Measurements from ENCODE around the gene C17orf78. TPM values are rescaled to one million over a fixed set of nuclear protein-coding genes. Genes with fewer than 3 reads are reported as not detected.

The C17orf78 gene
- total RNA-seq (2021; fragmentation: NEBNext Ultra II Directional; extraction: Animal tissue kit (Norgen Biotek cat#: 25700)), result not detected
- long read RNA-seq, result 0 reads

- Mint-ChIP-seq H3K36me3 (ENCODE audit: low read depth) (no peaks in the 10 kb centered on the region), H3K9me3 (no peaks in the 10 kb centered on the region), H3K4me3 (no peak within 1 kb of the TSS), H3K27ac (no peak within 1 kb of the TSS), H3K27me3 (ENCODE audit: insufficient read depth) (no peaks in the 10 kb centered on the region; the same call in 1 of the 2 replicates), H3K4me1 (ENCODE audit: low read depth) (peaks cover 5% of the 10 kb centered on the region)
- TF ChIP-seq CTCF (IDR thresholded peaks at IDR 0.05), result no peak
- DNase-seq, result no peak
Measured at GRCh38 chr17:37375706-37376105, at the start of gene C17orf78. Gene C17orf78 (plus strand): TSS chr17:37375985. CDS start chr17:37376093, 108 bp downstream.

DNA sequence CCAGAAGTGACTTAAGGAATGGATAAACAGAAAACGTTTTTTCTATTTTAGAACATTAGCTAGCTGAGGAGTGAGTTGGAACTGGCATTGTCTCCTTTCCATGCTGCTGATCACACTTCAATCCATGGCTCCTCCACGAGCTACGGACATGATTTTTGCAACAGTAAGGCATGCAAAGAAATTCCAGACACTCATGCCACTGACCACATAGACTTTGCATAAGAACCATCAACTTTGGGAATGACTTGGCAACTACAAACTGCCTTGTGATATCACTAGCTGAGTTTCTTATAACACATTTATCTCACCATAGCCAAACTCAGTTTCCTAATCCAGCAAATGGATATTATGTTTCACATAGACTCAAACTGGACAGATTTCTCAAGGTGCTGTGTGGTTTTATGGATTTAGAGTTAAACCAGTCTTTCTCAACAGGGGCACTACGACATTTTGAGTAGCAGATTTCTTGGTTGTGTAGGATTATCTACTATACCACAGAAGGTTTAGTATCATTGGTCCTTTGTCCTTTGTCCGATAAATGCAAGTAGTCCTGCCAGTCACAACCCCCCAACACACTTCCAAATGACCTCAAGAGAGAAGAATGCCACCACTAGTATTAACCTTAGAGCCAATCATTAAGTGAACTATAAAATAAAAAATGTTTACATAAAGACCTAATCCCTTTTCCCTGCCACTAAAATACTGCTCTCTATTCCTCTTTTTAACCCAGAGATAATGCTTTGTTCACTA is 48.3 kb upstream of the C17orf78 start:
- Mint-ChIP-seq H3K27ac (peak overlapping the region; percentile 86), H3K36me3 (ENCODE audit: low read depth) (no peaks in the 10 kb centered on the region; the same call in 1 of the 2 replicates), H3K4me1 (ENCODE audit: low read depth) (peaks cover 21% of the 10 kb centered on the region), H3K27me3 (ENCODE audit: insufficient read depth) (no peaks in the 10 kb centered on the region; the same call in none of the 2 replicates), H3K4me3 (0 out of 2 replicates have a peak overlapping the region, but pooled peaks have one; percentile 14), H3K9me3 (no peaks in the 10 kb centered on the region)
- TF ChIP-seq CTCF (IDR thresholded peaks at IDR 0.05), result no peak
- peak; percentile 86 for DNase-seq

DNA sequence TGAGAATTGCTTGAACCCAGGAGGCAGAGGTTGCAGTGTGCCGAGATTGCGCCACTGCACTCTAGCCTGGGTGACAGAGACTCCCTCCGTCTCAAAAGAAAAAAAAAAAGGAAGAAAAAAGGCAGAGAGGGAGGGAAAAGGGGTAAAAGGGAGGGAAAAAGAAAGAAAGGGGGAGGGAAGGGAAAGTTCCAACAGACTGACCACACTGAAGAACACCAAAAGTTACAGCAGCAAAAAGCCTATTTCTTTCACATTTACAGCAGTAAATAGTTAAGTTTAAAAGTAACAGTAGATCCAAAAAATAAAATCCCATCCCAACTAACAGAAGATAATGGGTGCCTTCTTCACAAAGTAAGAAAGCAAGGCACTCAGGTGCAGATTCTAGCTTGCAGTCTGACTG is 36.9 kb upstream of the C17orf78 start:
- no peak overlapping the region for H3K4me3 Mint-ChIP-seq
- no peaks in the 10 kb centered on the region for H3K9me3 Mint-ChIP-seq
- H3K4me1 Mint-ChIP-seq (ENCODE audit: low read depth), result no peaks in the 10 kb centered on the region
- no peaks in the 10 kb centered on the region for H3K27me3 Mint-ChIP-seq (ENCODE audit: insufficient read depth)
- H3K27ac Mint-ChIP-seq, result no peak overlapping the region
- no peak for TF ChIP-seq CTCF (IDR thresholded peaks at IDR 0.05)
- H3K36me3 Mint-ChIP-seq (ENCODE audit: low read depth), result peaks cover 4% of the 10 kb centered on the region; the same call in 1 of the 2 replicates
- DNase-seq, result no peak

- H3K36me3 Mint-ChIP-seq (ENCODE audit: low read depth), result peaks cover 4% of the 10 kb centered on the region; the same call in 1 of the 2 replicates
Measured at GRCh38 chr17:37339321-37339720, 36.5 kb upstream of the C17orf78 start.

GRCh38 chr17:37340804-37341203 is 35.0 kb upstream of the C17orf78 start:
- H3K9me3 Mint-ChIP-seq, result no peaks in the 10 kb centered on the region
- no peaks in the 10 kb centered on the region for H3K27me3 Mint-ChIP-seq (ENCODE audit: insufficient read depth)
- H3K36me3 Mint-ChIP-seq (ENCODE audit: low read depth), result peaks cover 4% of the 10 kb centered on the region; the same call in 1 of the 2 replicates
- no peak overlapping the region for H3K4me3 Mint-ChIP-seq
- TF ChIP-seq CTCF (IDR thresholded peaks at IDR 0.05), result no peak
- DNase-seq, result no peak
- H3K27ac Mint-ChIP-seq, result no peak overlapping the region
- no peaks in the 10 kb centered on the region for H3K4me1 Mint-ChIP-seq (ENCODE audit: low read depth)

More at GRCh38 chr17:37339321-37339720, 36.5 kb upstream of the C17orf78 start:
- Mint-ChIP-seq H3K4me1 (ENCODE audit: low read depth) (no peaks in the 10 kb centered on the region), H3K27ac (no peak overlapping the region), H3K27me3 (ENCODE audit: insufficient read depth) (no peaks in the 10 kb centered on the region), H3K4me3 (no peak overlapping the region), H3K9me3 (no peaks in the 10 kb centered on the region)
- TF ChIP-seq CTCF (IDR thresholded peaks at IDR 0.05), result no peak
- DNase-seq, result no peak
